ENCODE results near the gene SPC24.

GRCh38 chr19:11198769-11199424 lies 43.3 kb upstream of the SPC24 start:
- TF ChIP-seq, protein P1, sequence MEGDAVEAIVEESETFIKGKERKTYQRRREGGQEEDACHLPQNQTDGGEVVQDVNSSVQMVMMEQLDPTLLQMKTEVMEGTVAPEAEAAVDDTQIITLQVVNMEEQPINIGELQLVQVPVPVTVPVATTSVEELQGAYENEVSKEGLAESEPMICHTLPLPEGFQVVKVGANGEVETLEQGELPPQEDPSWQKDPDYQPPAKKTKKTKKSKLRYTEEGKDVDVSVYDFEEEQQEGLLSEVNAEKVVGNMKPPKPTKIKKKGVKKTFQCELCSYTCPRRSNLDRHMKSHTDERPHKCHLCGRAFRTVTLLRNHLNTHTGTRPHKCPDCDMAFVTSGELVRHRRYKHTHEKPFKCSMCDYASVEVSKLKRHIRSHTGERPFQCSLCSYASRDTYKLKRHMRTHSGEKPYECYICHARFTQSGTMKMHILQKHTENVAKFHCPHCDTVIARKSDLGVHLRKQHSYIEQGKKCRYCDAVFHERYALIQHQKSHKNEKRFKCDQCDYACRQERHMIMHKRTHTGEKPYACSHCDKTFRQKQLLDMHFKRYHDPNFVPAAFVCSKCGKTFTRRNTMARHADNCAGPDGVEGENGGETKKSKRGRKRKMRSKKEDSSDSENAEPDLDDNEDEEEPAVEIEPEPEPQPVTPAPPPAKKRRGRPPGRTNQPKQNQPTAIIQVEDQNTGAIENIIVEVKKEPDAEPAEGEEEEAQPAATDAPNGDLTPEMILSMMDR (IDR thresholded peaks at IDR 0.05 in 2 of 3, conservative IDR thresholded peaks at IDR 0.05 in 1 of 3; ENCODE audit: insufficient read depth in 2 of 3, low read depth in 1 of 3, low read length in 3 of 3), result no peak
- TF ChIP-seq LARP7 (IDR thresholded peaks at IDR 0.05) (no peak), ILK (tag; IDR thresholded peaks at IDR 0.05; ENCODE audit: borderline replicate concordance, low read depth) (no peak), SPI1 (IDR thresholded peaks at IDR 0.05; ENCODE audit: borderline replicate concordance, low read depth, low read length) (no peak), ZNF232 (CRISPR knock-in tag; IDR thresholded peaks at IDR 0.05) (no peak), GABPA (tag; conservative IDR thresholded peaks at IDR 0.05; ENCODE audit: low read depth) (no peak), KDM4B (IDR thresholded peaks at IDR 0.05; ENCODE audit: borderline replicate concordance in 2 of 2, low read depth in 1 of 2) (no peak), RFX5 (IDR thresholded peaks at IDR 0.05; ENCODE audit: low read depth, low read length) (no peak)
- TF ChIP-seq, protein P2, sequence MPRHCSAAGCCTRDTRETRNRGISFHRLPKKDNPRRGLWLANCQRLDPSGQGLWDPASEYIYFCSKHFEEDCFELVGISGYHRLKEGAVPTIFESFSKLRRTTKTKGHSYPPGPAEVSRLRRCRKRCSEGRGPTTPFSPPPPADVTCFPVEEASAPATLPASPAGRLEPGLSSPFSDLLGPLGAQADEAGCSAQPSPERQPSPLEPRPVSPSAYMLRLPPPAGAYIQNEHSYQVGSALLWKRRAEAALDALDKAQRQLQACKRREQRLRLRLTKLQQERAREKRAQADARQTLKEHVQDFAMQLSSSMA (CRISPR knock-in tag; IDR thresholded peaks at IDR 0.05), result no peak
